HG02970 (cell line): ENCODE measurements around the gene SSRP1.
"Not testable (repeated sequence)": the region's sequence is repeated elsewhere in the genome, so short reads cannot be mapped to it uniquely, and the experiment has no call there.

Experiments
- ATAC-seq: cut with Tn5 transposase; IDR thresholded peaks from one replicate; pipeline ENCODE4 v1.9.1; 2021; ENCODE audit warnings: mild to moderate bottlenecking, moderate library complexity, moderate number of reproducible peaks; ENCODE audit not compliant: unreplicated experiment, low FRiP score

SSRP1 gene

GRCh38 chr11:57303990-57304579 is 31.6 kb downstream of the SSRP1 start:
- ATAC-seq, result no peak

GRCh38 chr11:57303280-57303989 is 32.3 kb downstream of the SSRP1 start:
- ATAC-seq, result no peak

GRCh38 chr11:57302489-57302888 is 33.2 kb downstream of the SSRP1 start:
- ATAC-seq, result no peak

GRCh38 chr11:57301711-57302423 is 33.8 kb downstream of the SSRP1 start:
- ATAC-seq, result no peak

GRCh38 chr11:57300785-57301184 is 34.9 kb downstream of the SSRP1 start:
- no peak for ATAC-seq

GRCh38 chr11:57299150-57299737 is 36.4 kb downstream of the SSRP1 start:
- no peak for ATAC-seq

GRCh38 chr11:57297221-57297620 is 38.5 kb downstream of the SSRP1 start:
- ATAC-seq, result no peak

GRCh38 chr11:57296205-57296604 is 39.5 kb downstream of the SSRP1 start:
- ATAC-seq, result not testable (repeated sequence)

GRCh38 chr11:57294225-57295131 is 41.2 kb downstream of the SSRP1 start:
- no peak for ATAC-seq

GRCh38 chr11:57290288-57290687 is 45.4 kb downstream of the SSRP1 start:
- ATAC-seq, result no peak

- no peak for ATAC-seq
Measured at GRCh38 chr11:57288771-57289579, 46.7 kb downstream of the SSRP1 start.

GRCh38 chr11:57287884-57288283 is 47.8 kb downstream of the SSRP1 start:
- ATAC-seq, result no peak

- no peak for ATAC-seq
Measured at GRCh38 chr11:57283231-57283990, 52.3 kb downstream of the SSRP1 start.

GRCh38 chr11:57281546-57281945 is 54.1 kb downstream of the SSRP1 start:
- ATAC-seq, result not testable (repeated sequence)

- no peak for ATAC-seq
Measured at GRCh38 chr11:57279116-57279515, 56.6 kb downstream of the SSRP1 start.

GRCh38 chr11:57278721-57279095 is 57.0 kb downstream of the SSRP1 start:
- no peak for ATAC-seq

GRCh38 chr11:57277845-57278720 is 57.6 kb downstream of the SSRP1 start:
- no peak for ATAC-seq
